Smooth muscle cell (in vitro differentiated cells): ENCODE measurements around the gene PSMB11. TPM values are rescaled to one million over a fixed set of nuclear protein-coding genes. Genes with fewer than 3 reads are reported as not detected.

Experiments used
- DNase-seq: peaks from one replicate; lab custom pipeline; 2025; ENCODE audit not compliant: unreplicated experiment; lab: John Stamatoyannopoulos, UW
- H2AFZ ChIP-seq: fragments of 200-600 bp; sonication (generic); 2 replicates; pipeline ENCODE4 v1.6.0; 2016; ENCODE audit warnings: antibody characterized with exemption, low read depth, mild to moderate bottlenecking
- H3F3A ChIP-seq: fragments of 200-600 bp; sonication (generic); 2 replicates; pipeline ENCODE4 v1.6.0; 2017; ENCODE audit warnings: antibody characterized with exemption, low read depth
- H3K27ac ChIP-seq: fragments of 200-600 bp; sonication (generic); 2 replicates; pipeline ENCODE4 v1.5.1; 2016; ENCODE audit warnings: low read depth, mild to moderate bottlenecking
- H3K27me3 ChIP-seq: fragments of 200-600 bp; sonication (generic); 2 replicates; pipeline ENCODE4 v1.6.1; 2016; ENCODE audit warnings: low read depth, mild to moderate bottlenecking
- H3K36me3 ChIP-seq: fragments of 200-600 bp; sonication (generic); 2 replicates; pipeline ENCODE4 v1.5.1; 2016; ENCODE audit warnings: low read depth
- H3K4me1 ChIP-seq: fragments of 200-600 bp; sonication (generic); 2 replicates; pipeline ENCODE4 v1.5.1; 2016; ENCODE audit warnings: low read depth
- H3K4me2 ChIP-seq: fragments of 200-600 bp; sonication (generic); 2 replicates; pipeline ENCODE4 v1.6.0; 2016; ENCODE audit warnings: mild to moderate bottlenecking
- H3K4me3 ChIP-seq: fragments of 200-600 bp; sonication (generic); 2 replicates; pipeline ENCODE4 v1.5.1; 2016; ENCODE audit warnings: mild to moderate bottlenecking
- H3K79me2 ChIP-seq: fragments of 200-600 bp; sonication (generic); 2 replicates; pipeline ENCODE4 v1.6.0; 2016; ENCODE audit warnings: low read depth, mild to moderate bottlenecking
- H3K9ac ChIP-seq: fragments of 200-600 bp; sonication (generic); 2 replicates; pipeline ENCODE4 v1.6.0; 2016; ENCODE audit warnings: low read depth
- H3K9me3 ChIP-seq: fragments of 200-600 bp; sonication (generic); replicated peaks from 2 replicates; pipeline ENCODE4 v1.5.1; 2016; ENCODE audit warnings: low read depth
- H4K20me1 ChIP-seq: fragments of 200-600 bp; sonication (generic); 2 replicates; pipeline ENCODE4 v1.6.0; 2016; ENCODE audit warnings: low read depth
- CTCF ChIP-seq: fragments of 200-600 bp; sonication (generic); IDR thresholded peaks from 2 replicates; pipeline ENCODE4 v1.5.1; 2017; ENCODE audit warnings: borderline replicate concordance, mild to moderate bottlenecking, antibody characterized with exemption; ENCODE audit not compliant: insufficient read depth, poor library complexity, severe bottlenecking
- WGBS: methylation state at CpG from one replicate; pipeline ENCODE4 v1.1.7; 2016; ENCODE audit warnings: low lambda C conversion rate; 5-methylcytosine and 5-hydroxymethylcytosine counted together
- polyA plus RNA-seq: library from polyadenylated mRNA; unstranded; fragments of >200 nt; fragmentation: Nextera tagmentation; extraction: Ambion mirVana; gene quantifications from 2 replicates; pipeline ENCODE4 v1.2.1, GENCODE V29; 2016
- total RNA-seq: library from RNA; depleted of rRNA; stranded (reverse); fragments of >200 nt; gene quantifications from 2 replicates; pipeline ENCODE4 v1.2.3, GENCODE V29; 2014

PSMB11 gene
- total and polyA plus RNA-seq, 2 experiments from 2014 or later = not detected

- H3K36me3 ChIP-seq = no peaks in the 10 kb centered on the region
- H4K20me1 ChIP-seq = no peaks in the 10 kb centered on the region
- no peak overlapping the region for H3K4me3 ChIP-seq
- H3K9ac ChIP-seq = no peak overlapping the region
- no peaks in the 10 kb centered on the region for H3F3A ChIP-seq
- no peaks in the 10 kb centered on the region for H3K4me1 ChIP-seq
- H3K4me2 ChIP-seq = no peak overlapping the region
- no peak for DNase-seq
- WGBS = 40% methylated on average over 3 of the region's 3 CpGs
- H3K27ac ChIP-seq = no peak overlapping the region
- no peaks in the 10 kb centered on the region for H3K9me3 ChIP-seq
- no peak for TF ChIP-seq CTCF
- no peaks in the 10 kb centered on the region for H3K79me2 ChIP-seq
- no peaks in the 10 kb centered on the region for H3K27me3 ChIP-seq
- H2AFZ ChIP-seq = peak overlapping the region; percentile 75
These were observed 1.7 kb downstream of the PSMB11 start for GRCh38 chr14:23043754-23044153.

- no peak for DNase-seq
- Histone ChIP-seq H4K20me1 (no peaks in the 10 kb centered on the region), H3K27ac (no peak overlapping the region), H3K79me2 (no peaks in the 10 kb centered on the region), H3K4me2 (no peak overlapping the region), H3K36me3 (no peaks in the 10 kb centered on the region), H3K9ac (no peak overlapping the region), H3K27me3 (no peaks in the 10 kb centered on the region), H3F3A (no peaks in the 10 kb centered on the region), H2AFZ (no peak overlapping the region), H3K9me3 (no peaks in the 10 kb centered on the region), H3K4me3 (no peak overlapping the region), H3K4me1 (no peaks in the 10 kb centered on the region)
- 96% methylated on average over 8 of the region's 8 CpGs for WGBS
- TF ChIP-seq CTCF = no peak
These were observed 2.8 kb downstream of the PSMB11 start for GRCh38 chr14:23044840-23045239.

- no peak overlapping the region for H3K4me2 ChIP-seq
- H3K9me3 ChIP-seq = no peaks in the 10 kb centered on the region
- H4K20me1 ChIP-seq = no peaks in the 10 kb centered on the region
- H3K36me3 ChIP-seq = no peaks in the 10 kb centered on the region
- no peak overlapping the region for H3K27ac ChIP-seq
- H3K4me1 ChIP-seq = no peaks in the 10 kb centered on the region
- no peak for TF ChIP-seq CTCF
- H3F3A ChIP-seq = no peaks in the 10 kb centered on the region
- DNase-seq = no peak
- no peaks in the 10 kb centered on the region for H3K27me3 ChIP-seq
- H3K79me2 ChIP-seq = no peaks in the 10 kb centered on the region
- WGBS = 86% methylated on average over 13 of the region's 13 CpGs
- no peak overlapping the region for H3K4me3 ChIP-seq
- no peak overlapping the region for H2AFZ ChIP-seq
- H3K9ac ChIP-seq = no peak overlapping the region
These were observed 3.7 kb downstream of the PSMB11 start for GRCh38 chr14:23045419-23046357.
